ENCODE data around the gene NANOS2.

DNA sequence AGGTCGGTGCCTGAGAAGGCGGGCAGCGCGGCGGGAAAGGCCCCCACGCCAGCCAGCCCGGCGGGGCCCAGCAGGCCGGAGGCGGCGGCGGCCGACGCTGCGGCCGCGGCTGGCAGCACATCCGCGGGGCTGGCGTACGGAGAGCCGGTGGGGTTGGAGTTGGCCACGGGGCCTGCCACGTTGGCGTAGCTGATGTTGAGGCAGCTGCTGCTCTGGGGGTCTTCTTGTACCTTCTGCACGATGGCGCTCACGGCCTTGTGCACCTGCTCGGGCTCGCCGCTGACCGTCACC is 25.9 kb upstream of the NANOS2 start:
- TF ChIP-seq POLR2A (IDR thresholded peaks at IDR 0.05; ENCODE audit: low read depth) (no peak), POLR2AphosphoS5 (IDR thresholded peaks at IDR 0.05) (no peak)
- TF ChIP-seq, protein P1, sequence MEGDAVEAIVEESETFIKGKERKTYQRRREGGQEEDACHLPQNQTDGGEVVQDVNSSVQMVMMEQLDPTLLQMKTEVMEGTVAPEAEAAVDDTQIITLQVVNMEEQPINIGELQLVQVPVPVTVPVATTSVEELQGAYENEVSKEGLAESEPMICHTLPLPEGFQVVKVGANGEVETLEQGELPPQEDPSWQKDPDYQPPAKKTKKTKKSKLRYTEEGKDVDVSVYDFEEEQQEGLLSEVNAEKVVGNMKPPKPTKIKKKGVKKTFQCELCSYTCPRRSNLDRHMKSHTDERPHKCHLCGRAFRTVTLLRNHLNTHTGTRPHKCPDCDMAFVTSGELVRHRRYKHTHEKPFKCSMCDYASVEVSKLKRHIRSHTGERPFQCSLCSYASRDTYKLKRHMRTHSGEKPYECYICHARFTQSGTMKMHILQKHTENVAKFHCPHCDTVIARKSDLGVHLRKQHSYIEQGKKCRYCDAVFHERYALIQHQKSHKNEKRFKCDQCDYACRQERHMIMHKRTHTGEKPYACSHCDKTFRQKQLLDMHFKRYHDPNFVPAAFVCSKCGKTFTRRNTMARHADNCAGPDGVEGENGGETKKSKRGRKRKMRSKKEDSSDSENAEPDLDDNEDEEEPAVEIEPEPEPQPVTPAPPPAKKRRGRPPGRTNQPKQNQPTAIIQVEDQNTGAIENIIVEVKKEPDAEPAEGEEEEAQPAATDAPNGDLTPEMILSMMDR (IDR thresholded peaks at IDR 0.05): no peak

All from esophagus muscularis mucosa (tissue), 3 donors.